NCI-H187 treated with DMSO at 0.1 percent for 48 hours (cell line): ENCODE data around the gene RPL41.
"Not testable (repeated sequence)": the region's sequence is repeated elsewhere in the genome, so short reads cannot be mapped to it uniquely, and the experiment has no call there.

Source experiments
- DNase-seq: peaks from one replicate; lab custom pipeline; 2025; lab: John Stamatoyannopoulos, UW

RPL41 gene

DNA sequence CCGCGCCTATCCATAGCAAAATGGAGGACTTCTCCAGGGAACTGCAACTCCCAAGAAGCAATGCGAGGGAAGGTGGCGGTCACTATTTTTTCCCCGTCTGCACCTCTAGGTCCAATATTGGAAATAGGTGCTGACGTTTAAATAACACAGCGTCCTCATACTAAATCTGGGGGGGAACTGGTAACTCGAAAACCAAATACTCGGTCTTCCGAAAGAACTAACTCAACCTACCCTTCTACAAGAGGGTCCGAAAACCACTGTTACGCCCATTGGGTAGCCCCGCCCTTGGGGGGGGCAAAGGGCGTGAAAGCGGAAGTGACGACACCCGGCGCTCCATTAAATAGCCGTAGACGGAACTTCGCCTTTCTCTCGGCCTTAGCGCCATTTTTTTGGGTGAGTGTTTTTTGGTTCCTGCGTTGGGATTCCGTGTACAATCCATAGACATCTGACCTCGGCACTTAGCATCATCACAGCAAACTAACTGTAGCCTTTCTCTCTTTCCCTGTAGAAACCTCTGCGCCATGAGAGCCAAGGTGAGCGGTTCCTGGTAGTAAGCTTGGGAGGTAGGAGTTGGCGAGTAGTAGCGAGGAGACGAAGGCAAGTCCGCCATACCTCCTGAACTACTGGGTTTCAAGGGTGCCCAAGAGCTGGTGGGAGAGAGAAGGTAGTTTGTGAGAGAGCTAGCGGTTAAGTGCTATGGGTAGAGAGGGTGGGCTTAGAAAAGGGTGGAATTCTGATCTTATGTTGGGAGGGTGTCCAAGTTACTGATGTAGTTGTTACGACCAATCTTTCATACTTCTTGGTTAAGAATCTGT lies at the start of gene RPL41:
Gene RPL41 (plus strand): TSS at position 367 of the 815 bp plus-strand sequence.
- DNase-seq: peak; percentile 89

DNA sequence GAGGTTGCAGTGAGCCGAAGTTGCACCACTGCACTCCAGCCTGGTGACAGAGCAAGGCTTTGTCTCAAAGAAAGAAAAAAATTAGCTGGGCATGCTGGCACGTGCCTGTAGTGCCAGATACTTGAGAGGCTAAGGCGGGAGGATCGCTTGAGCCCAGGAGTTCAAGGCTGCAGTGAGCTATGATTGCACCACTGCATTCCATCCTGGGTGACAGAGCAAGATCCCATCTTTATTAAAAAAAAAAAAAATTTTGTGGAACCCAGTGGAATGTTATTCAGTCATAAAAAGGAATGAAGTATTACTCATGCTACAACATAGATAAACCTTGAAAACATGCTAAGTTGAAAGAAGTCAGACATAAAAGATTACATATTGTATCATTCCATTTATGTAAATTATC lies 44.8 kb upstream of the RPL41 start:
- DNase-seq: no peak

DNA sequence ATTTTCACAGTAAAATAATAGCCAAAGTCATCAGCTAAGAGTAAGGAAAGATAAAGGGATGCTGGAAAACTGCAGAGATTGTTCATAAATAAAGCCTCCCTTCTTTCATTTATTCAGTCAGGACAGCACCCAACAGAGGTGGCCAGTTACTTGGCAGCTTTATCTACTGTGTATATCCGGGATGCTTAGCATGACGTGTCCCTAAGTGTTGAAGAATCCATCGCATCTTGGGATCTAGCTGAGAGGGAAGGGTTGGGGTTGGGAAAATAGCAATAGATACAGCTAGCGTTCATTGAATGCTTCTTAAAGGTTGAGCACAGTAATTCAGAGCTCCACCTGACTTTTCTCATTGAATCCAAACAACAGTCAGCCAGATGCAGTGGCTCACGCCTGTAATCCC lies 42.0 kb upstream of the RPL41 start:
- no peak for DNase-seq

GRCh38 chr12:56077966-56078365 lies 38.5 kb upstream of the RPL41 start:
- DNase-seq: not testable (repeated sequence)

- DNase-seq: no peak
Measured at GRCh38 chr12:56078427-56078826, 38.0 kb upstream of the RPL41 start.

- no peak for DNase-seq
Measured at GRCh38 chr12:56078931-56079722, 37.3 kb upstream of the RPL41 start.

DNA sequence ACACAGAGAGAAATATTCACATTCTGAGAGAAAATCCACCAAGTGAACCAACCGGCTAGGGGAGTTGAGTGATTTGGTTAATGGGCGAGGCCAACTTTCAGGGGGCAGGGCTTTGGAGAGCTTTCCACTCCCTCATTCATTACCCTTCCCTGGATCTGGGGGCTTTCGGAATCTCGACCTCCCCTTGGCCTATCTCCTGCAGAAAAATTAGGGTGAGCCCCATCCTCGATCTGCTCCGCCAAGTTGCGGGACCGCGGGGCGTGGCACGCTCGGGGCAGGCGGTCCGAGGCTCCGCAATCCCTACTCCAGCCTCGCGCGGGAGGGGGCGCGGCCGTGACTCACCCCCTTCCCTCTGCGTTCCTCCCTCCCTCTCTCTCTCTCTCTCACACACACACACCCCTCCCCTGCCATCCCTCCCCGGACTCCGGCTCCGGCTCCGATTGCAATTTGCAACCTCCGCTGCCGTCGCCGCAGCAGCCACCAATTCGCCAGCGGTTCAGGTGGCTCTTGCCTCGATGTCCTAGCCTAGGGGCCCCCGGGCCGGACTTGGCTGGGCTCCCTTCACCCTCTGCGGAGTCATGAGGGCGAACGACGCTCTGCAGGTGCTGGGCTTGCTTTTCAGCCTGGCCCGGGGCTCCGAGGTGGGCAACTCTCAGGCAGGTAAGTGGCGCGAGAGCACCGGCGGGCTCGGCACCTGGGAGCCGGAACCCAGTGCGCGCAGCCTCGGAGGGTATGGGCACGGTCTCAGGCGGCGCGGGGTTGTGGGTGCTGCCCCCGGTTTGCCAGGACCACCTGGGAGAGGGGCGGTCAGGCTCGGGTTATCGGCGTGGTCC lies 36.5 kb upstream of the RPL41 start, which contains the start of gene ERBB3:
Gene ERBB3 (plus strand): TSS at position 443 of the 833 bp plus-strand sequence. CDS start 136 bp downstream, at position 579.
- no peak for DNase-seq

- DNase-seq: no peak
Measured at GRCh38 chr12:56080556-56081138, 35.8 kb upstream of the RPL41 start.

- no peak for DNase-seq
Measured at GRCh38 chr12:56081393-56082347, 34.8 kb upstream of the RPL41 start.

DNA sequence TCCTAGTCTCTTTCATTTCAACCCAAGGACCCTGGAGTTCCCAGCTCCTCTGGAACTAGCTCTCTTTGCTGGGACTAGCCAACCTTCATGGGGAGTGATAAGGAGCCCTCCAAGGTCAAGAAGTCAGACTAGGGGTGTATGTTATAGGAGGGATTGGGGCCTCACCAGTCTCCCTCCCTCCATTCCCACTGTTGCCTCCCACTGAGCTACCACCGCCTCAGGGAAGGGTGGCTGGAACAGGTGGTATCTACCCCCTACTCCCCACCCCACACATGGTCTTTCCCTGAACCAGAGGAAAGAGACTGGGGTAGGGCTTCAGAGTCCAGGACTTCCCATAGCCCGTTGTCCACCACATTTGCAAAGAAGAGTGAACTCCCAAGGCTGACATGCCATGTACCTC lies 34.1 kb upstream of the RPL41 start:
- DNase-seq: no peak

DNA sequence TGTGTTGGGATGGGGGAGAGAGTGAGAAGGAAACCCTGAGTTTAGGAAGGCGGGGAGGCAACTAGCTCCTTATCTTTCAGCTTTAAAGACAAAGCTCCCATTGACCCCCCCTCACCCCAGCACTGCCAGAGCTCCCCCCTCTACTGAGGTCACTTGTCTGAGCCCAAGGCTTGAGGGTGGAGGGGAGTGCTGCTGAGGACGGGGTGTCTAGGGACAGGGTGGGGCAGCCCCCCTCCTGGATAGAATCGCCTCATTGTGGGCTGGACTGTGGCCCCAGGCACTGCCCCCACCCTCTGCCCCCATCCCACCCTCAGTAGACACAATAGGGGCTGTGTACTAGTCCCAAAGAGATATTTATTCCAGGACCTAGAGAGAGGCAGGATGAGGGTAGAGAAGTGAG lies 33.5 kb upstream of the RPL41 start:
- DNase-seq: no peak

DNA sequence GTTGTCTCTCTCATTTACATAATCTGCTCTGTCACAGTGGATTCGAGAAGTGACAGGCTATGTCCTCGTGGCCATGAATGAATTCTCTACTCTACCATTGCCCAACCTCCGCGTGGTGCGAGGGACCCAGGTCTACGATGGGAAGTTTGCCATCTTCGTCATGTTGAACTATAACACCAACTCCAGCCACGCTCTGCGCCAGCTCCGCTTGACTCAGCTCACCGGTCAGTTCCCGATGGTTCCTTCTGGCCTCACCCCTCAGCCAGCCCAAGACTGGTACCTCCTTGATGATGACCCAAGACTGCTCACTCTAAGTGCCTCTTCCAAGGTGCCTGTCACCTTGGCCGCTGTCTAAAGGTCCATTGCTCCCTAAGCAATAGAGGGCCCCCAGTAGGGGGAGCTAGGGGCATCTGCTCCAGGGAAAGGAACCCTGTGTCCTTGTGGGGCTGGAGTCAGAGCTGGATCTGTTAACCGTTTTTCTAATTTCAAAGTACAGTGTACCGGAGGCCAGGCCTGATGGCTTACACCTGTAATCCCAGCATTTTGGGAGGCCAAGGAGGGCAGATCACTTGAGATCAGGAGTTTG lies 31.4 kb upstream of the RPL41 start:
- no peak for DNase-seq

DNA sequence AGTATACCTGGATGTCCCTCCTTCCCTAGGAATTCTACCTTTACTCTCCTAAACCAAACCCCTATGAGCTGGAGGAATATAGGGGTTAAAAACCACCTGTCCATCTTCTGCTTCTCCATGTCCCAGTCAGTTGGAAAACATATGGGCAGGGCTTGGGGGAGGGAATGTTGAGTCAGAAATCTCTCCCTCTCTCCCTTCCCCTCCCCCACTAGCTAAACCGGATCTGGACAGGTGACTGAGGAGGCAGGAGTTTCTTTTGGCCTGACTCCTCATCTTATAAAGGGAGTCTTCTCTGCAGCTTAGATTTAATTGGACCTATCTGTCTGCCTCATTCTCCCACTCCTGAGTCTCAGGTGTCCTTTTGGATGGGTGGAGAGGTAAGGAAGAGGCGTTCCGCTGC lies 30.3 kb upstream of the RPL41 start:
- no peak for DNase-seq

GRCh38 chr12:56086608-56087007 lies 29.8 kb upstream of the RPL41 start:
- no peak for DNase-seq

- DNase-seq: no peak
Measured at GRCh38 chr12:56087220-56087619, 29.2 kb upstream of the RPL41 start.

DNA sequence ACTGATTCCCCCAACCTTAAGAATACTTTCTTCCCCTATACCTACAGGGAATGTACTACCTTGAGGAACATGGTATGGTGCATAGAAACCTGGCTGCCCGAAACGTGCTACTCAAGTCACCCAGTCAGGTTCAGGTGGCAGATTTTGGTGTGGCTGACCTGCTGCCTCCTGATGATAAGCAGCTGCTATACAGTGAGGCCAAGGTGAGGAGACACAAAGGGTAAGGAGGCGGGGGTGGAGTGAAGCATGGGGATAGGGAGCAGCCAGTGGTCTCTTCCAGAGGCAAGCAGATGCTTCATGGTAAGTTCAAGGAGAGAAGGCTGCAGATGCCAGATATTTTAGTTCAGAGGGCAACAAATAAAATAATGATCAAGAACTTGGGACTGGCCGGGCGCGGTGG lies 18.7 kb upstream of the RPL41 start:
- no peak for DNase-seq

- no peak for DNase-seq
Measured at GRCh38 chr12:56098592-56098991, 17.8 kb upstream of the RPL41 start.

GRCh38 chr12:56099787-56100186 lies 16.6 kb upstream of the RPL41 start:
- DNase-seq: no peak

DNA sequence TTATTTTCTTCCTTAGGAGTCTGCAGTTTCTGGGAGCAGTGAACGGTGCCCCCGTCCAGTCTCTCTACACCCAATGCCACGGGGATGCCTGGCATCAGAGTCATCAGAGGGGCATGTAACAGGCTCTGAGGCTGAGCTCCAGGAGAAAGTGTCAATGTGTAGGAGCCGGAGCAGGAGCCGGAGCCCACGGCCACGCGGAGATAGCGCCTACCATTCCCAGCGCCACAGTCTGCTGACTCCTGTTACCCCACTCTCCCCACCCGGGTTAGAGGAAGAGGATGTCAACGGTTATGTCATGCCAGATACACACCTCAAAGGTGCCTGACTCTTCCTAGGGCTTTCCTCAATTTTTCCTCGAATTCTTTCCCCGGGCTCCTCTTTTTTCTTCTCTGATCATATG lies 15.4 kb upstream of the RPL41 start:
- DNase-seq: no peak

DNA sequence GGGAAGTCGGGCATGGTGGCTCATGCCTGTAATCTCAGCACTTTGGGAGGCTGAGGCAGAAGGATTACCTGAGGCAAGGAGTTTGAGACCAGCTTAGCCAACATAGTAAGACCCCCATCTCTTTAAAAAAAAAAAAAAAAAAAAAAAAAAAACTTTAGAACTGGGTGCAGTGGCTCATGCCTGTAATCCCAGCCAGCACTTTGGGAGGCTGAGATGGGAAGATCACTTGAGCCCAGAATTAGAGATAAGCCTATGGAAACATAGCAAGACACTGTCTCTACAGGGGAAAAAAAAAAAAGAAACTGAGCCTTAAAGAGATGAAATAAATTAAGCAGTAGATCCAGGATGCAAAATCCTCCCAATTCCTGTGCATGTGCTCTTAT lies 13.8 kb upstream of the RPL41 start:
- DNase-seq: no peak
